ENCODE data around the gene ARHGEF12.
A peak's percentile ranks its signal among the peaks of the same experiment; 100 is the strongest.

The ARHGEF12 gene

DNA sequence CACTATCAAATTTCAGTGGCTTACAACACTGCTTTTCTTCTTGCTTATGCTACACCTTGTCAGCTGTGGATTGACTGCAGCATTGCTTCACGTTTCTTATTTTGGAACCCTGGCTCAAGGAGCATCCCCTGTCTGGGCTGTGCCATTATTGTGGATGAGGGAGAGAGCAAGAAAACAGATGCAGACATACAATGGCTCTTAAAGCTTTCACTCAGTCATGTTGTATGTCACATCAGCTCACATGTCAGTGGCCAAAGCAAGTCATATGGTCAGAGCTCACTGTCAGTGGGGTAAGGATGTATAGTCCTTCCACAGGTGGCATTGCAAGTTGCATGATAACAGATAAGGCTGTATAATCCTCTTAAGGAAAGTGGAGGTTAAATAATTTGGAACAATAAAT is 10.0 kb downstream of the ARHGEF12 start:
- H3K4me3 ChIP-seq (ENCODE audit: control insufficient read depth, low read depth, low read length) = no peak overlapping the region
- DNase-seq (ENCODE audit: low read depth) = no peak
- no peak for TF ChIP-seq CTCF (conservative IDR thresholded peaks at IDR 0.05; ENCODE audit: control insufficient read depth, insufficient read depth, low read depth, low read length)

DNA sequence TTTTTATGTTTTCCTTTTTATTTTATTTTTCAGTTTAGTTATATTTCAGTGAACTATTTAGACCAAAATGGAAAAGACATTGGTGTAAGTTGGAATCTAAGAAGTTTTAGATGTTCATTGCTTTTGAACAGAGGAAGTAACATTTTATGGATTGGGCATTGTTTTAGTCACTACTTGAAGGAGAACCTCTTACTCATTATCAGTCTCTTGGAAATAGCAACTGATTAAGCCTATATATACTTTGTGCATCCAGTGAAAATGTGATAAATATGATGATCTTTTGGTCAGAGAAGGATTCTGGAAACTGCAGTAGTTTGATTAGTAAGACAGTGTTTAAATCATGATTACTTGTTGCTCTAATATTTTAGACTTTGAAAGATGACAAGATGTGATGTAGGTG is 14.4 kb downstream of the ARHGEF12 start:
- no peak overlapping the region for H3K4me3 ChIP-seq (ENCODE audit: control insufficient read depth, low read depth, low read length)
- DNase-seq (ENCODE audit: low read depth) = no peak
- no peak for TF ChIP-seq CTCF (conservative IDR thresholded peaks at IDR 0.05; ENCODE audit: control insufficient read depth, insufficient read depth, low read depth, low read length)

DNA sequence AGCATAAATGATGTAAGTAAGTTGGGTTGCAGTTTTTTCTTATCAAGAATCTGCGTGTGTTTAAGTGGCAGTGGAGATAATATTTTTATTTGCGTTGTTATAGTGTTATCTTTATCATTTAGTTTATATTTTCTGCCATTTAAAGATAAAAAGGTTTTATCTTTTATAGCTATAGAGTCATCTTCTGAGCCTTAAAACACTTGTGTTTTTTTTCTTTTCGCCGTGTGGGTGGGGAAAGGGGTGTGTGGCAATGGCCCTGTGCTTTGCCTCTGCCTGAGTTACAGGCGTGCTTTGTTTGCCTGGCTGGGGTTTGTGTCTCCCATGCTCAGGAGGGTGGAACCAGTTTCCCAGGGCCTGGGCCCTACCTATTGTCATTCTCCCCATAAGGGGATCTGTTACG is 16.2 kb downstream of the ARHGEF12 start:
- TF ChIP-seq CTCF (conservative IDR thresholded peaks at IDR 0.05; ENCODE audit: control insufficient read depth, insufficient read depth, low read depth, low read length) = no peak
- no peak for DNase-seq (ENCODE audit: low read depth)
- no peak overlapping the region for H3K4me3 ChIP-seq (ENCODE audit: control insufficient read depth, low read depth, low read length)

- peak; percentile 41 for DNase-seq (ENCODE audit: low read depth)
- TF ChIP-seq CTCF (conservative IDR thresholded peaks at IDR 0.05; ENCODE audit: control insufficient read depth, insufficient read depth, low read depth, low read length) = no peak
- no peak overlapping the region for H3K4me3 ChIP-seq (ENCODE audit: control insufficient read depth, low read depth, low read length)
Observed at GRCh38 chr11:120354068-120354467, 17.9 kb downstream of the ARHGEF12 start.

DNA sequence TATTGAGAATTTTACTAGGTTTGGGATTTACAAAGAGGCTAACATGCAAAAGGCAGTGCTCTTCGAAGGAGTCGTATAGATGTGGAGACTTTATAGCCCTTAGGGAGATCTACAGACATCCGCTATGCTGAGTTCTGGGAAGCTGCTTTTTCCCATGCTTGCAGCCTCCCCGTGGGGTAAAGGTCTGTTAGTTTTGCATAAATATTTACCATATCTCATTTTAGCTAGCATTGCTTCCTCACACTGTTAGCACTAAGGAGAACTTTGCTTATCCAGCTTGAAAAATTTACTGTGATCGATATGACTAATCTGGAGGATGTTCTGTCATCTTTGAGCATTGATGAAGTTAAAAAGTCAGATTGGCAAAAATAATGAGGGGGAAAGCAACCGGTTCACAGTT is 18.6 kb downstream of the ARHGEF12 start:
- no peak for DNase-seq (ENCODE audit: low read depth)
- H3K4me3 ChIP-seq (ENCODE audit: control insufficient read depth, low read depth, low read length) = no peak overlapping the region
- TF ChIP-seq CTCF (conservative IDR thresholded peaks at IDR 0.05; ENCODE audit: control insufficient read depth, insufficient read depth, low read depth, low read length) = no peak

DNA sequence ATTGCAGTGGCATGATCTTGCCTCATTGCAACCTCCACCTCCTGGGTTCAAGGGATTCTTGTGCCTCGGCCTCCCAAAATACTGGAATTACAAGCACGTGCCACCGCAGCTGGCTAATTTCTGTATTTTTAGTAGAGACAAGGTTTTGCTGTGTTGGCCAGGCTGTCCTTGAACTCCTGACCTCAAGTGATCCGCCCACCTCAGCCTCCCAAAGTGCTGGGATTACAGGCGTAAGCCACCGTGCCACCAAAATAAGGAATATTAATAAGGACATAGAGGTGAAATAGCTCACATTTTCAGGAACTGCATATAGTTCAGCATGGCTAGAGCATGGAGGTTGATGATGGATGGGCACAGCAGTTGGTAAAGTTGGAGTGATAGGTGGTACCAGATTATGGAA is 21.4 kb downstream of the ARHGEF12 start:
- no peak overlapping the region for H3K4me3 ChIP-seq (ENCODE audit: control insufficient read depth, low read depth, low read length)
- TF ChIP-seq CTCF (conservative IDR thresholded peaks at IDR 0.05; ENCODE audit: control insufficient read depth, insufficient read depth, low read depth, low read length) = no peak
- no peak for DNase-seq (ENCODE audit: low read depth)

DNA sequence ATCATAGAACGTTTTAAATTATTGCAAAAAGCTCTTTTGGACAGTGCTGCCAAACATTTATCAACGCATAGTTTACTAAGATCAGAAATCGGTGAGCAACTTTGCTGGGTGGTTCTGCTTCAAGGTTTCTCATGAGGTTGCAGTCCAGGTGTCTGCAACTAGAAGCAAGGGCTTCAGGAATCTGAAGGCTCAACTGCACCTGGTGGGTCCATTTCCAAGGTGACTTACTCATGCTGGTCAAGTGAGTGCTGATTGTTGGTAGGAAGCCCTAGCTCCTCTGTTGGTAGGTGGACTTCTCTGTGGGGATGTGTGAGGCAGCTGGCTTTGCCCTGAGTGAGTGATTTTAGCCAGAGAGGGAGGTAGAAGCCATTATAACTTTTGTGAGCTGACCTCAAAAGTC is 22.5 kb downstream of the ARHGEF12 start:
- no peak for DNase-seq (ENCODE audit: low read depth)
- TF ChIP-seq CTCF (conservative IDR thresholded peaks at IDR 0.05; ENCODE audit: control insufficient read depth, insufficient read depth, low read depth, low read length) = no peak
- no peak overlapping the region for H3K4me3 ChIP-seq (ENCODE audit: control insufficient read depth, low read depth, low read length)

Measured in fibroblast of mammary gland (primary cell).